Measurements from ENCODE around the gene CHD6. TPM values are rescaled to one million over a fixed set of nuclear protein-coding genes. Genes with fewer than 3 reads are reported as not detected.

CHD6 gene
- total and polyA plus RNA-seq, 2 experiments from 2014 or later, result 41.0 to 158 TPM

GRCh38 chr20:41587523-41587922 is 30.7 kb downstream of the CHD6 start (continued):
- no peak for TF ChIP-seq REST (IDR thresholded peaks at IDR 0.05; ENCODE audit: unreplicated experiment)
- no peak for TF ChIP-seq EZH2phosphoT487 (IDR thresholded peaks at IDR 0.05; ENCODE audit: unreplicated experiment)
- no peak for TF ChIP-seq ETS1 (IDR thresholded peaks at IDR 0.05)

- Histone ChIP-seq H3K4me3 (no peak overlapping the region), H3K27ac (ENCODE audit: low read depth) (no peak overlapping the region), H3K36me3 (ENCODE audit: insufficient read depth) (peaks cover 14% of the 10 kb centered on the region), H4K20me1 (replicated peaks; ENCODE audit: insufficient read depth) (peaks cover 23% of the 10 kb centered on the region), H2AFZ (no peak overlapping the region), H3K79me2 (replicated peaks; ENCODE audit: insufficient read depth) (peaks cover 100% of the 10 kb centered on the region), H3F3A (replicated peaks; ENCODE audit: low read depth) (no peaks in the 10 kb centered on the region), H3K27me3 (ENCODE audit: insufficient read depth) (no peaks in the 10 kb centered on the region), H3K4me1 (ENCODE audit: insufficient read depth) (peaks cover 14% of the 10 kb centered on the region), H3K4me2 (no peak overlapping the region), H3K9me2 (ENCODE audit: insufficient read depth) (no peaks in the 10 kb centered on the region)
- Mint-ChIP-seq H3K4me3 (no peak overlapping the region), H3K4me1 (peaks cover 10% of the 10 kb centered on the region; the same call in 2 of the 3 replicates), H3K9me3 (peaks cover 41% of the 10 kb centered on the region), H3K27ac (no peak overlapping the region), H3K27me3 (ENCODE audit: insufficient read depth, low read depth, poor library complexity) (no peaks in the 10 kb centered on the region), H3K36me3 (ENCODE audit: low read depth) (peaks cover 52% of the 10 kb centered on the region)
- DNase-seq (ENCODE audit: low spot score), result no peak
- ATAC-seq, result no peak
- TF ChIP-seq EZH2phosphoT487 (IDR thresholded peaks at IDR 0.05; ENCODE audit: unreplicated experiment) (no peak), STAT1 (IDR thresholded peaks at IDR 0.05; ENCODE audit: unreplicated experiment) (no peak), ZNF331 (CRISPR knock-in tag; IDR thresholded peaks at IDR 0.05; ENCODE audit: low read depth) (no peak), CTCF (conservative IDR thresholded peaks at IDR 0.05; ENCODE audit: low read depth in 2 of 2) (no peak), POLR2AphosphoS5 (IDR thresholded peaks at IDR 0.05; ENCODE audit: low read depth) (no peak), REST (IDR thresholded peaks at IDR 0.05; ENCODE audit: unreplicated experiment) (no peak), EZH2 (IDR thresholded peaks at IDR 0.05; ENCODE audit: low read depth, unreplicated experiment) (no peak), CREB1 (CRISPR knock-in tag; IDR thresholded peaks at IDR 0.05; ENCODE audit: low read depth) (no peak)
Observed at GRCh38 chr20:41586772-41587171, 31.4 kb downstream of the CHD6 start.
